H9 (cell line): ENCODE measurements around the gene PTPN11. TPM values are rescaled to one million over a fixed set of nuclear protein-coding genes. Genes with fewer than 3 reads are reported as not detected.
A peak's percentile ranks its signal among the peaks of the same experiment; 100 is the strongest.

Experiments
- DNase-seq: peaks from one replicate; pipeline ENCODE4 v3.0.0-alpha.2; 2017
- H2AFZ ChIP-seq: one replicate; pipeline ENCODE4 v1.6.1; 2013; ENCODE audit warnings: mild to moderate bottlenecking, low read length, control low read depth, moderate library complexity
- H2AK5ac ChIP-seq: 2 replicates; pipeline ENCODE4 v1.6.1; 2013; ENCODE audit warnings: low read length, control low read depth, mixed read lengths; ENCODE audit not compliant: insufficient read length
- H2BK120ac ChIP-seq: one replicate; pipeline ENCODE4 v1.6.1; 2013; ENCODE audit warnings: low read depth, mild to moderate bottlenecking, low read length, control low read depth, inconsistent platforms; ENCODE audit not compliant: poor library complexity, severe bottlenecking
- H2BK12ac ChIP-seq: 2 replicates; pipeline ENCODE4 v1.6.1; 2013; ENCODE audit warnings: low read length, control low read depth, mixed read lengths, low read depth; ENCODE audit not compliant: insufficient read length
- H2BK15ac ChIP-seq: 2 replicates; pipeline ENCODE4 v1.6.1; 2013; ENCODE audit warnings: low read depth, low read length, control low read depth
- H2BK20ac ChIP-seq: one replicate; pipeline ENCODE4 v1.6.1; 2013; ENCODE audit warnings: low read depth, mild to moderate bottlenecking, low read length, control low read depth, inconsistent platforms; ENCODE audit not compliant: poor library complexity, severe bottlenecking
- H2BK5ac ChIP-seq: 2 replicates; pipeline ENCODE4 v1.6.1; 2013; ENCODE audit warnings: low read length, control low read depth, mixed read lengths; ENCODE audit not compliant: insufficient read length
- H3K14ac ChIP-seq: 2 replicates; pipeline ENCODE4 v1.6.1; 2013; ENCODE audit warnings: low read length, control low read depth; ENCODE audit not compliant: insufficient read depth
- H3K18ac ChIP-seq: 2 replicates; pipeline ENCODE4 v1.6.1; 2013; ENCODE audit warnings: low read depth, mild to moderate bottlenecking, mixed read lengths, low read length, control low read depth; ENCODE audit not compliant: insufficient read length
- H3K23ac ChIP-seq: 2 replicates; pipeline ENCODE4 v1.6.1; 2013; ENCODE audit warnings: low read length, control low read depth, mixed read lengths, low read depth; ENCODE audit not compliant: insufficient read length
- H3K23me2 ChIP-seq: 2 replicates; pipeline ENCODE4 v1.6.1; 2013; ENCODE audit warnings: low read depth, mild to moderate bottlenecking, mixed read lengths, low read length, control low read depth; ENCODE audit not compliant: insufficient read length, poor library complexity, severe bottlenecking
- H3K27ac ChIP-seq: 2 replicates; pipeline ENCODE4 v1.5.1; 2013; ENCODE audit warnings: low read length, control low read depth, mixed read lengths, low read depth; ENCODE audit not compliant: insufficient read length
- H3K27me3 ChIP-seq: 2 replicates; pipeline ENCODE4 v1.6.1; 2013; ENCODE audit warnings: low read length, control low read depth, inconsistent platforms; ENCODE audit not compliant: insufficient read depth
- H3K4ac ChIP-seq: 2 replicates; pipeline ENCODE4 v1.6.1; 2013; ENCODE audit warnings: low read depth, mild to moderate bottlenecking, control low read depth, inconsistent platforms, low read length, moderate library complexity
- H3K4me1 ChIP-seq: 2 replicates; pipeline ENCODE4 v1.6.1; 2013; ENCODE audit warnings: low read length, control low read depth, inconsistent platforms; ENCODE audit not compliant: insufficient read depth
- H3K4me2 ChIP-seq: 2 replicates; pipeline ENCODE4 v1.6.1; 2013; ENCODE audit warnings: low read length, control low read depth, mixed read lengths; ENCODE audit not compliant: insufficient read length, insufficient read depth
- H3K56ac ChIP-seq: 2 replicates; pipeline ENCODE4 v1.6.1; 2013; ENCODE audit warnings: low read depth, mild to moderate bottlenecking, mixed read lengths, low read length, control low read depth; ENCODE audit not compliant: insufficient read length
- H3K79me1 ChIP-seq: 2 replicates; pipeline ENCODE4 v1.6.1; 2013; ENCODE audit warnings: low read depth, mild to moderate bottlenecking, moderate library complexity, low read length, control low read depth, inconsistent platforms; ENCODE audit not compliant: insufficient read depth, poor library complexity, severe bottlenecking
- H3K79me2 ChIP-seq: 2 replicates; pipeline ENCODE4 v1.6.1; 2013; ENCODE audit warnings: low read length, control low read depth, inconsistent platforms; ENCODE audit not compliant: insufficient read depth
- H3K9ac ChIP-seq: 2 replicates; pipeline ENCODE4 v1.6.1; 2013; ENCODE audit warnings: low read length, control low read depth, mixed read lengths; ENCODE audit not compliant: insufficient read length; ENCODE audit errors: extremely low read depth
- H3K9me3 ChIP-seq: one replicate; pipeline ENCODE4 v1.6.1; 2013; ENCODE audit warnings: low read depth, low read length, inconsistent platforms; ENCODE audit not compliant: control insufficient read depth
- H3T11ph ChIP-seq: one replicate; pipeline ENCODE4 v1.6.1; 2013; ENCODE audit warnings: mild to moderate bottlenecking, low read length, control low read depth, inconsistent platforms
- H4K20me1 ChIP-seq: one replicate; pipeline ENCODE4 v1.6.1; 2013; ENCODE audit not compliant: control insufficient read depth, insufficient read length, insufficient read depth
- H4K5ac ChIP-seq: 2 replicates; pipeline ENCODE4 v1.6.1; 2013; ENCODE audit warnings: low read depth, mild to moderate bottlenecking, mixed read lengths, low read length, control low read depth; ENCODE audit not compliant: insufficient read length
- H4K8ac ChIP-seq: replicated peaks from 2 replicates; pipeline ENCODE4 v1.6.1; 2013; ENCODE audit warnings: low read length, control low read depth, mixed read lengths, low read depth; ENCODE audit not compliant: insufficient read length
- H4K91ac ChIP-seq: 2 replicates; pipeline ENCODE4 v1.6.1; 2013; ENCODE audit warnings: low read depth, mild to moderate bottlenecking, moderate library complexity, mixed read lengths, low read length, control low read depth; ENCODE audit not compliant: insufficient read length
- H3K27ac Mint-ChIP-seq, 3 experiments: 2 replicates in 2 of 3; 3 replicates in 1 of 3; pipeline ENCODE4 v1.8.0; 2020 to 2021; ENCODE audit warnings: mixed read lengths in 3 of 3, mild to moderate bottlenecking in 1 of 3, moderate library complexity in 1 of 3
- H3K27me3 Mint-ChIP-seq: 2 replicates; pipeline ENCODE4 v1.8.0; 2021; ENCODE audit warnings: low read depth, mild to moderate bottlenecking, moderate library complexity, mixed read lengths
- H3K36me3 Mint-ChIP-seq, 3 experiments: 2 replicates in 2 of 3; 3 replicates in 1 of 3; pipeline ENCODE4 v1.8.0; 2020 to 2021; ENCODE audit warnings: low read depth in 3 of 3, mixed read lengths in 3 of 3; ENCODE audit not compliant: insufficient read depth in 1 of 3
- H3K4me1 Mint-ChIP-seq, 2 experiments: 2 replicates each; pipeline ENCODE4 v1.8.0; 2020; ENCODE audit warnings: mixed read lengths in 2 of 2
- H3K4me3 Mint-ChIP-seq, 2 experiments: 2 replicates in 1 of 2; 3 replicates in 1 of 2; pipeline ENCODE4 v1.8.0; 2020 to 2021; ENCODE audit warnings: mild to moderate bottlenecking in 2 of 2, mixed read lengths in 2 of 2, moderate library complexity in 1 of 2
- H3K9me3 Mint-ChIP-seq, 2 experiments: 2 replicates in 1 of 2; 3 replicates in 1 of 2; pipeline ENCODE4 v1.8.0; 2020; ENCODE audit warnings: mild to moderate bottlenecking in 2 of 2, mixed read lengths in 2 of 2, moderate library complexity in 1 of 2
- WGBS: extraction: QIAGEN DNeasy Blood & Tissue Kit; methylation state at CpG from one replicate; pipeline ENCODE4 v1.1.7; 2013; ENCODE audit warnings: missing lambda C conversion rate, low lambda C conversion rate, mixed read lengths; ENCODE audit not compliant: insufficient read length; ENCODE audit errors: extremely low coverage; 5-methylcytosine and 5-hydroxymethylcytosine counted together
- total RNA-seq: library from RNA; stranded (reverse); gene quantifications from 2 replicates; pipeline ENCODE4 v1.2.1, GENCODE V29; 2021
- TF ChIP-seq, protein P1 (sequence below): fragments of 200-600 bp; sonication (generic); conservative IDR thresholded peaks from 3 replicates; pipeline ENCODE4 v1.8.0; 2021; ENCODE audit warnings: antibody characterized with exemption, mild to moderate bottlenecking

PTPN11 gene
- total RNA-seq, 1 experiment from 2014 or later: 112 TPM

DNA sequence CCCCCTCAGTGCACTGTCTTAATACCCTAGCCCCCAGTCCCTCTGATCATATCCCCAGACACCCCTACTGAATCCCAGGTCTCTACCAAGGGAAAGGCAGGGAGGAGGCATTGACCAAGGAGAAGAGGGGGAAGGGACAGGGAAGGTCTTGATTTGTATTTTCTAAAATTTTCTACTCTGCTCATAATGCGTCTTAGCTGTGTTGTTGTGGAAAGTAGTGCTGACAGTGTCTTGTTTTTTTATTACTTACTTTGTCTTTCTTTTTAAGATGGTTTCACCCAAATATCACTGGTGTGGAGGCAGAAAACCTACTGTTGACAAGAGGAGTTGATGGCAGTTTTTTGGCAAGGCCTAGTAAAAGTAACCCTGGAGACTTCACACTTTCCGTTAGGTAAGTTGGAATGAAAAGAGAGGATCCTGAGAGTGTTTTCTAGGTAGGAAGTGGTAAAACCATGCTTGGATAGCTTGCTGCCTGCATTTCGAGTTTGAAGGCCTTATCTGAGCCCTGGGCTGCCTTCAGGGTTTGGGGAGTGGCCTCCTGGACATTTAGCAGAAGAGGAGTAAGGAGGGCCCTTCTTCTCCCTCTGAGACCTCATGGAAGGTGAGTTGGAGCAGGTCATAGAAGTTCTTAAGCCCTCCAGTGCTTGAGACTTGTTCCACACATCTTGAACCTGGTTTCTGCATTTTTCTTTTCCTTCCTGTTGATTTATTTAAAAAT lies 27.4 kb downstream of the PTPN11 start:
- Histone ChIP-seq H3K9ac (no peak overlapping the region), H2BK20ac (no peak overlapping the region), H3K18ac (no peak overlapping the region), H3K79me2 (no peaks in the 10 kb centered on the region; the same call in 1 of the 2 replicates), H3K79me1 (peaks cover 5% of the 10 kb centered on the region), H2BK12ac (no peak overlapping the region), H3T11ph (no peak overlapping the region), H3K27ac (no peak overlapping the region), H2BK15ac (no peak overlapping the region), H3K27me3 (no peaks in the 10 kb centered on the region), H4K20me1 (no peaks in the 10 kb centered on the region), H4K91ac (no peak overlapping the region), H3K4ac (no peak overlapping the region), H2AK5ac (no peak overlapping the region), H3K9me3 (no peaks in the 10 kb centered on the region), H4K8ac (no peak overlapping the region), H3K14ac (no peak overlapping the region), H2AFZ (no peak overlapping the region), H3K23me2 (no peaks in the 10 kb centered on the region), H3K4me2 (no peak overlapping the region), H2BK120ac (no peak overlapping the region), H4K5ac (no peak overlapping the region), H3K4me1 (no peaks in the 10 kb centered on the region), H3K56ac (no peak overlapping the region), H2BK5ac (no peak overlapping the region), H3K23ac (no peak overlapping the region)
- Mint-ChIP-seq H3K4me3 (no peak overlapping the region), H3K4me1 (no peaks in the 10 kb centered on the region), H3K9me3 (no peaks in the 10 kb centered on the region), H3K36me3 (peaks cover 12 to 38% (median 19%) of the 10 kb centered on the region in 3 experiments; a peak in 6 of 7 replicates), H3K27me3 (no peaks in the 10 kb centered on the region), H3K27ac (peak overlapping the region in 2 of 3 experiments; percentile 57 to 63; a peak in 4 of 7 replicates)
- no CpG with 5 or more reads among the region's 3 CpGs for WGBS
- TF ChIP-seq, protein P1, sequence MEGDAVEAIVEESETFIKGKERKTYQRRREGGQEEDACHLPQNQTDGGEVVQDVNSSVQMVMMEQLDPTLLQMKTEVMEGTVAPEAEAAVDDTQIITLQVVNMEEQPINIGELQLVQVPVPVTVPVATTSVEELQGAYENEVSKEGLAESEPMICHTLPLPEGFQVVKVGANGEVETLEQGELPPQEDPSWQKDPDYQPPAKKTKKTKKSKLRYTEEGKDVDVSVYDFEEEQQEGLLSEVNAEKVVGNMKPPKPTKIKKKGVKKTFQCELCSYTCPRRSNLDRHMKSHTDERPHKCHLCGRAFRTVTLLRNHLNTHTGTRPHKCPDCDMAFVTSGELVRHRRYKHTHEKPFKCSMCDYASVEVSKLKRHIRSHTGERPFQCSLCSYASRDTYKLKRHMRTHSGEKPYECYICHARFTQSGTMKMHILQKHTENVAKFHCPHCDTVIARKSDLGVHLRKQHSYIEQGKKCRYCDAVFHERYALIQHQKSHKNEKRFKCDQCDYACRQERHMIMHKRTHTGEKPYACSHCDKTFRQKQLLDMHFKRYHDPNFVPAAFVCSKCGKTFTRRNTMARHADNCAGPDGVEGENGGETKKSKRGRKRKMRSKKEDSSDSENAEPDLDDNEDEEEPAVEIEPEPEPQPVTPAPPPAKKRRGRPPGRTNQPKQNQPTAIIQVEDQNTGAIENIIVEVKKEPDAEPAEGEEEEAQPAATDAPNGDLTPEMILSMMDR: no peak
- no peak for DNase-seq
